ENCODE data around the gene LRRC8D.

Gene LRRC8D

GRCh38 chr1:89821322-89822108, 683 bp downstream of the LRRC8D start:
- peak; percentile 71 for DNase-seq (ENCODE audit: extremely low spot score)
- ChIA-PET POLR2A (interaction anchor here (0.6 to 2.8 kb wide), 13 partner anchors 9 to 1726 kb away, joined by 3 to 17 read pairs (median 4); partner anchors contain the start of gene ZNF326), CTCF (interaction anchor here (0.9 kb wide), 1 partner anchor 24 kb away, joined by 3 read pairs; no protein-coding TSS in a partner anchor)
- TF ChIP-seq FOXA1 (IDR thresholded peaks at IDR 0.05) = no peak
- peak; percentile 17; the same call in 1 of the 2 replicates for TF ChIP-seq FOXM1 (IDR thresholded peaks at IDR 0.05; ENCODE audit: borderline replicate concordance)
- TF ChIP-seq NFRKB (IDR thresholded peaks at IDR 0.05) = no peak
- no peak for TF ChIP-seq FOXK2 (IDR thresholded peaks at IDR 0.05)

GRCh38 chr1:89822109-89822962, 1.5 kb downstream of the LRRC8D start:
- no peak for TF ChIP-seq LEF1 (IDR thresholded peaks at IDR 0.05; ENCODE audit: borderline replicate concordance)
- TF ChIP-seq ELF4 (IDR thresholded peaks at IDR 0.05) = no peak
- TF ChIP-seq ZNF384 (IDR thresholded peaks at IDR 0.05) = no peak
- no peak for TF ChIP-seq SP1 (IDR thresholded peaks at IDR 0.05)
- TF ChIP-seq FOXA1 (IDR thresholded peaks at IDR 0.05) = no peak
- TF ChIP-seq BHLHE40 (IDR thresholded peaks at IDR 0.05; ENCODE audit: borderline replicate concordance) = no peak
- TF ChIP-seq CTBP1 (IDR thresholded peaks at IDR 0.05; ENCODE audit: borderline replicate concordance) = no peak
- TF ChIP-seq PKNOX1 (IDR thresholded peaks at IDR 0.05) = no peak
- TF ChIP-seq SUZ12 (IDR thresholded peaks at IDR 0.05) = no peak
- no peak for TF ChIP-seq FOXK2 (IDR thresholded peaks at IDR 0.05)
- no peak for TF ChIP-seq FOXM1 (IDR thresholded peaks at IDR 0.05; ENCODE audit: borderline replicate concordance)
- TF ChIP-seq L3MBTL2 (conservative IDR thresholded peaks at IDR 0.05) = no peak
- no peak for TF ChIP-seq TARDBP (IDR thresholded peaks at IDR 0.05)
- TF ChIP-seq HDGF (IDR thresholded peaks at IDR 0.05; ENCODE audit: borderline replicate concordance) = no peak
- CTCF ChIA-PET = no interaction called here
- POLR2A ChIA-PET = interaction anchor here (0.7 to 2.8 kb wide), 10 partner anchors 8 to 173 kb away, joined by 3 to 17 read pairs (median 4); partner anchors contain the start of gene ZNF326
- no peak for DNase-seq (ENCODE audit: extremely low spot score)

GRCh38 chr1:89822999-89823628, 2.3 kb downstream of the LRRC8D start:
- ChIA-PET POLR2A (no interaction called here), CTCF (no interaction called here)
- TF ChIP-seq FOXA1 (IDR thresholded peaks at IDR 0.05) (no peak), ELF4 (IDR thresholded peaks at IDR 0.05) (no peak), FOXK2 (IDR thresholded peaks at IDR 0.05) (no peak), ARNT (IDR thresholded peaks at IDR 0.05) (no peak), CTBP1 (IDR thresholded peaks at IDR 0.05; ENCODE audit: borderline replicate concordance) (no peak), L3MBTL2 (conservative IDR thresholded peaks at IDR 0.05) (no peak), NFRKB (IDR thresholded peaks at IDR 0.05) (no peak), FOXM1 (IDR thresholded peaks at IDR 0.05; ENCODE audit: borderline replicate concordance) (no peak), BHLHE40 (IDR thresholded peaks at IDR 0.05; ENCODE audit: borderline replicate concordance) (no peak), ZNF384 (IDR thresholded peaks at IDR 0.05) (no peak), SUZ12 (IDR thresholded peaks at IDR 0.05) (no peak), PKNOX1 (IDR thresholded peaks at IDR 0.05) (no peak), HDGF (IDR thresholded peaks at IDR 0.05; ENCODE audit: borderline replicate concordance) (no peak), SP1 (IDR thresholded peaks at IDR 0.05) (no peak), TARDBP (IDR thresholded peaks at IDR 0.05) (no peak)
- no peak for DNase-seq (ENCODE audit: extremely low spot score)

GRCh38 chr1:89823679-89824292, 3.0 kb downstream of the LRRC8D start:
- TF ChIP-seq L3MBTL2 (conservative IDR thresholded peaks at IDR 0.05) = no peak
- TF ChIP-seq FOXA1 (IDR thresholded peaks at IDR 0.05) = no peak
- no peak for TF ChIP-seq LEF1 (IDR thresholded peaks at IDR 0.05; ENCODE audit: borderline replicate concordance)
- TF ChIP-seq TARDBP (IDR thresholded peaks at IDR 0.05) = no peak
- no peak for TF ChIP-seq HDGF (IDR thresholded peaks at IDR 0.05; ENCODE audit: borderline replicate concordance)
- TF ChIP-seq BHLHE40 (IDR thresholded peaks at IDR 0.05; ENCODE audit: borderline replicate concordance) = no peak
- TF ChIP-seq ARNT (IDR thresholded peaks at IDR 0.05) = no peak
- TF ChIP-seq FOXM1 (IDR thresholded peaks at IDR 0.05; ENCODE audit: borderline replicate concordance) = no peak
- TF ChIP-seq SUZ12 (IDR thresholded peaks at IDR 0.05) = no peak
- CTCF ChIA-PET = no interaction called here
- no peak for DNase-seq (ENCODE audit: extremely low spot score)
- POLR2A ChIA-PET = no interaction called here

GRCh38 chr1:89826594-89826993, 5.8 kb downstream of the LRRC8D start:
- ChIA-PET CTCF (no interaction called here), POLR2A (no interaction called here)
- no peak for DNase-seq (ENCODE audit: extremely low spot score)
- TF ChIP-seq SP1 (IDR thresholded peaks at IDR 0.05) = no peak
- no peak for TF ChIP-seq BHLHE40 (IDR thresholded peaks at IDR 0.05; ENCODE audit: borderline replicate concordance)
- no peak for TF ChIP-seq TARDBP (IDR thresholded peaks at IDR 0.05)
- TF ChIP-seq NFRKB (IDR thresholded peaks at IDR 0.05) = no peak
- no peak for TF ChIP-seq FOXM1 (IDR thresholded peaks at IDR 0.05; ENCODE audit: borderline replicate concordance)
- TF ChIP-seq LEF1 (IDR thresholded peaks at IDR 0.05; ENCODE audit: borderline replicate concordance) = no peak
- no peak for TF ChIP-seq ZNF384 (IDR thresholded peaks at IDR 0.05)
- TF ChIP-seq ARNT (IDR thresholded peaks at IDR 0.05) = no peak
- no peak for TF ChIP-seq HDGF (IDR thresholded peaks at IDR 0.05; ENCODE audit: borderline replicate concordance)
- no peak for TF ChIP-seq FOXA1 (IDR thresholded peaks at IDR 0.05)
- no peak for TF ChIP-seq L3MBTL2 (conservative IDR thresholded peaks at IDR 0.05)
- TF ChIP-seq PKNOX1 (IDR thresholded peaks at IDR 0.05) = no peak
- TF ChIP-seq FOXK2 (IDR thresholded peaks at IDR 0.05) = no peak
- no peak for TF ChIP-seq SUZ12 (IDR thresholded peaks at IDR 0.05)
- no peak for TF ChIP-seq CTBP1 (IDR thresholded peaks at IDR 0.05; ENCODE audit: borderline replicate concordance)
- no peak for TF ChIP-seq ELF4 (IDR thresholded peaks at IDR 0.05)

All from HEK293T (cell line).